ENCODE results near the gene ANKS6.
"Not testable (repeated sequence)": the region's sequence is repeated elsewhere in the genome, so short reads cannot be mapped to it uniquely, and the experiment has no call there.

Gene ANKS6

GRCh38 chr9:98691890-98692289 is 104.5 kb downstream of the ANKS6 start:
- no peak for DNase-seq

- DNase-seq = no peak
Measured at GRCh38 chr9:98690686-98691085, 105.7 kb downstream of the ANKS6 start.

GRCh38 chr9:98688710-98689495 is 107.5 kb downstream of the ANKS6 start:
- no peak for DNase-seq

- no peak for DNase-seq
Measured at GRCh38 chr9:98687911-98688310, 108.4 kb downstream of the ANKS6 start.

- no peak for DNase-seq
Measured at GRCh38 chr9:98686961-98687855, 109.1 kb downstream of the ANKS6 start.

- DNase-seq = not testable (repeated sequence)
Measured at GRCh38 chr9:98684816-98685215, 111.5 kb downstream of the ANKS6 start.

Measured in activated CD4-positive, CD25-positive, alpha-beta regulatory T cell treated with anti-CD3 and anti-CD28 coated beads, Interleukin-2, amount 50 U/mL, for 72 hours (primary cell).